ENCODE results near the gene P2RY12.

Gene P2RY12

GRCh38 chr3:151384741-151385174 is at the start of gene P2RY12:
TSS of gene P2RY12 (minus strand) at chr3:151384753. CDS start at chr3:151338845, 45,908 bp downstream.
- peak; percentile 92 for DNase-seq

- DNase-seq, result no peak
These were observed 48.2 kb upstream of the P2RY12 start for GRCh38 chr3:151432616-151433372.

GRCh38 chr3:151431940-151432339 is 47.4 kb upstream of the P2RY12 start:
- DNase-seq, result no peak

- DNase-seq, result no peak
These were observed 46.4 kb upstream of the P2RY12 start for GRCh38 chr3:151430821-151431484.

GRCh38 chr3:151428386-151428785 is 43.8 kb upstream of the P2RY12 start:
- DNase-seq, result no peak

- no peak for DNase-seq
These were observed 41.7 kb upstream of the P2RY12 start for GRCh38 chr3:151426341-151426657.

GRCh38 chr3:151425627-151426340 is 41.2 kb upstream of the P2RY12 start:
- peak; percentile 11 for DNase-seq

GRCh38 chr3:151423091-151423490 is 38.5 kb upstream of the P2RY12 start:
- DNase-seq, result no peak

- DNase-seq, result peak; percentile 22
These were observed 37.4 kb upstream of the P2RY12 start for GRCh38 chr3:151421938-151422337.

GRCh38 chr3:151419806-151420205 is 35.3 kb upstream of the P2RY12 start:
- DNase-seq, result no peak

GRCh38 chr3:151415289-151415688 is 30.7 kb upstream of the P2RY12 start:
- no peak for DNase-seq

GRCh38 chr3:151412989-151413388 is 28.4 kb upstream of the P2RY12 start:
- no peak for DNase-seq

GRCh38 chr3:151410891-151411559 is 26.5 kb upstream of the P2RY12 start:
- no peak for DNase-seq

- DNase-seq, result no peak
These were observed 23.4 kb upstream of the P2RY12 start for GRCh38 chr3:151407928-151408327.

- DNase-seq, result peak; percentile 47
These were observed 19.8 kb upstream of the P2RY12 start for GRCh38 chr3:151404316-151404715.

GRCh38 chr3:151403246-151403645 is 18.7 kb upstream of the P2RY12 start:
- no peak for DNase-seq

- DNase-seq, result no peak
These were observed 17.8 kb upstream of the P2RY12 start for GRCh38 chr3:151402349-151402748.

GRCh38 chr3:151400341-151400740 is 15.8 kb upstream of the P2RY12 start:
- DNase-seq, result no peak

GRCh38 chr3:151398895-151399294 is 14.3 kb upstream of the P2RY12 start:
- no peak for DNase-seq

- DNase-seq, result peak; percentile 94
These were observed 11.3 kb upstream of the P2RY12 start for GRCh38 chr3:151395806-151396205.

GRCh38 chr3:151394611-151395010 is 10.1 kb upstream of the P2RY12 start:
- DNase-seq, result no peak

- DNase-seq, result no peak
These were observed 9.4 kb upstream of the P2RY12 start for GRCh38 chr3:151393941-151394340.

GRCh38 chr3:151393146-151393830 is 8.7 kb upstream of the P2RY12 start:
- peak; percentile 33 for DNase-seq

All from inflammatory macrophage treated with lipopolysaccharide for 4 hours (primary cell).